Epithelial cell of esophagus (primary cell): Measurements from ENCODE around the gene TRAF3IP1.

ENCODE experiments used
- DNase-seq: peaks from one replicate; pipeline ENCODE4 v3.0.0; 2010; ENCODE audit warnings: low read depth
- H3K4me3 ChIP-seq: 2 replicates; pipeline ENCODE4 v1.5.1; 2011; ENCODE audit warnings: mild to moderate bottlenecking, low read length, control low read depth
- TF ChIP-seq, protein P1 (sequence below): IDR thresholded peaks from 2 replicates; pipeline ENCODE4 v1.5.1; 2011; ENCODE audit warnings: low read depth, mild to moderate bottlenecking, low read length, control low read depth, inconsistent platforms; ENCODE audit not compliant: insufficient read depth; ENCODE audit errors: missing control alignments

TRAF3IP1 gene

DNA sequence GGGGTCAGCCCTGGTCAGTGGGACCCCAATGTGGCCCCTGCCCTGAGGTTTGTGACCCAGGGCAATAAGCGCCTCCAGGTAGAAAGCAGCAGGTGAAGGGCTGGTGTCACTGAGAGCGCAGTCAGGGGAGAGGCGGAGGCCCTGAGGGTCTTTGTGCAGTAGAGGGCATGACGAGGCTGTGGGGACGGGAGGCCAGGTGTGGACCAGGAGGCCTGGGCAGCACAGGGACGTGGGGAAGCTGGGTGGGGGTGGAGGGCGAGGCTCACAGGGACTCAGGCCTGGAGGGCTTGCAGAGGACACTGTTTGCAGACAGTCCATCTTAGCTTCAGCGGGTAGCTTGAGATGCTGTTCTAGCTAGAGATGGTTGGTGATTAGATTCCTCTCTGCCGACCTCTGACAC lies 32.0 kb downstream of the TRAF3IP1 start:
- no peak overlapping the region for H3K4me3 ChIP-seq
- TF ChIP-seq, protein P1, sequence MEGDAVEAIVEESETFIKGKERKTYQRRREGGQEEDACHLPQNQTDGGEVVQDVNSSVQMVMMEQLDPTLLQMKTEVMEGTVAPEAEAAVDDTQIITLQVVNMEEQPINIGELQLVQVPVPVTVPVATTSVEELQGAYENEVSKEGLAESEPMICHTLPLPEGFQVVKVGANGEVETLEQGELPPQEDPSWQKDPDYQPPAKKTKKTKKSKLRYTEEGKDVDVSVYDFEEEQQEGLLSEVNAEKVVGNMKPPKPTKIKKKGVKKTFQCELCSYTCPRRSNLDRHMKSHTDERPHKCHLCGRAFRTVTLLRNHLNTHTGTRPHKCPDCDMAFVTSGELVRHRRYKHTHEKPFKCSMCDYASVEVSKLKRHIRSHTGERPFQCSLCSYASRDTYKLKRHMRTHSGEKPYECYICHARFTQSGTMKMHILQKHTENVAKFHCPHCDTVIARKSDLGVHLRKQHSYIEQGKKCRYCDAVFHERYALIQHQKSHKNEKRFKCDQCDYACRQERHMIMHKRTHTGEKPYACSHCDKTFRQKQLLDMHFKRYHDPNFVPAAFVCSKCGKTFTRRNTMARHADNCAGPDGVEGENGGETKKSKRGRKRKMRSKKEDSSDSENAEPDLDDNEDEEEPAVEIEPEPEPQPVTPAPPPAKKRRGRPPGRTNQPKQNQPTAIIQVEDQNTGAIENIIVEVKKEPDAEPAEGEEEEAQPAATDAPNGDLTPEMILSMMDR: no peak
- no peak for DNase-seq

DNA sequence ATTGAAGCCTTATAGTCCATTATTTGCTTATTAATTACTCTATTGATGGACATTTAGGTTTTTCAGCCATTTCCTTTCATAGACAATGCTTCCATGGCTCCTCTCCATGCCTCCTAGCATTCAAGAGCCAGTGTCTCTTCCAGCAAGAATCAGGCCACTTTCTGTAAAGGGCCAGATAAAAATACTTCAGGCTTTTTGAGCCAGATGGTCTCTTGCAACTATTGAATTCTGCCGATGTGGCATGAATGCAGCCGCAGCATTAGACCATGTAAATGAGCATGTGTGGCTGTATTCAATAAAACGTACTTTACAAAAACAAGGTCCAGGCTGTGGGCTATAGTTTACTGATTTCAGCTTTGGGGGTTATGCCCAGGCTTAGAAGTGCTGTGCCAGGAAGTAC lies 38.5 kb downstream of the TRAF3IP1 start:
- no peak overlapping the region for H3K4me3 ChIP-seq
- no peak for DNase-seq
- TF ChIP-seq, protein P1: no peak

DNA sequence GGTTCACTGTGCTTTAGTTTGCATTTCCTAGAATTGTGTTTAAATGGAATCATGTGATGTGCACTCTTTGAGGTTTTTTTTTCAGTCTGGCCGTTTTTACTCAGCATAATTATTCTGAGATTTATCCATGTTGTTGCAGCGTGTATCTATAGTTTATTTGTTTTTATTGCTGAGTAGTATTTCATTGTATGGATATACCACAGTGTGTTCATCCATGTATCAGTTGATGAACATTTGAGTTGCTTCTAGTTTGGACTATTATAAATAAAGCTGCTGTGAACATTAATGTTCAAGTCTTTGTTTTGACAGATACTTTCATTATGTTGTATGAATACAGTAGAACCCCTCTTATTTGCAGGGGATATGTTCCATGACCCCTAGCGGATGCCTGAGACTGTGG lies 39.1 kb downstream of the TRAF3IP1 start:
- no peak overlapping the region for H3K4me3 ChIP-seq
- TF ChIP-seq, protein P1: no peak
- no peak for DNase-seq

GRCh38 chr2:238361877-238362276 lies 41.6 kb downstream of the TRAF3IP1 start:
- TF ChIP-seq, protein P1: no peak
- no peak overlapping the region for H3K4me3 ChIP-seq
- DNase-seq: no peak

DNA sequence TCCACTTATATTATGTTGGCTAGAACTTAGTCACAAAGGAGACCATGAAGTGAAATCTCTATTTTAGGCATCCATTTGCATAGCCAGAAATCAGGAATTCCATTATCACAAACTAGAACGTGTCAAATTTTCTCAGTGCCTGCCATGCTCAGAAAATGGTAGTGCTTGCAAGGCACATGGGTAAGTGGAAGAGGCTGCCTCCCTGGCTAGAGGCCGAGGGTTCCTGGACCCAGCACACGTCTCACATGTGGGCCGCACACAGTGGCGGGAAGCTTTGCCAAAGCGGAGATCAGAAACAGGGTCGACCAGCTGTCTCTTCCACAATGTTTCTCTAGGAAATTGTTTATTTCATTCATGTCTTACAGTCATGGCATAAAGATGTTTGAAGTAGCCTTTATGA lies 42.3 kb downstream of the TRAF3IP1 start:
- no peak overlapping the region for H3K4me3 ChIP-seq
- DNase-seq: no peak
- TF ChIP-seq, protein P1: no peak

DNA sequence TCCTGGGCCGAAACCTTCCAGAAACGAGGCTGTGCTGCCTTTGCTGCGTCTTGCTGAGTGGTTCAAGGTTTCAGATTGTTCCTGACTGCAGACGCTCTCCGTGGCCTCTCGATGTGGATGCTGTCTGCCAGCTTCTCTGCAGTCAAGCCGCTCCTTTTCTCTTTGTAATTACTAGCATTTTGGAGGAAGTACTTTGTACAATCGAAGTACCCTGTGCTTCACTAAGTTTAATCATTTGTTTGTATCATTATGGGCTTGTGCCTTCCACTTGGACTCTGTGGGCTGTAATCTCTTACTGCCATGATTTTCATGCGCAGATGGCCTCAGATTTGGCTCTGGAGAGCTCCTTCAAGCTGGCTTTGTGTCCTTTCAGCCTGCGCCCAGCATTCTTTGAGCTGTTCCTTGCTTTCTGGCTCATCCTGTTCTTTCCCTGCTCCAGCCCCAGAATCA lies 49.3 kb downstream of the TRAF3IP1 start:
- DNase-seq: no peak
- no peak overlapping the region for H3K4me3 ChIP-seq
- TF ChIP-seq, protein P1: no peak

- H3K4me3 ChIP-seq: no peak overlapping the region
- DNase-seq: no peak
- TF ChIP-seq, protein P1: no peak
These were observed 49.9 kb downstream of the TRAF3IP1 start for GRCh38 chr2:238370094-238370822.
